Measurements from ENCODE around the gene DACH1.

Gene DACH1

GRCh38 chr13:71602344-71602743 is 264.7 kb downstream of the DACH1 start:
- Histone ChIP-seq H3K79me1 (replicated peaks; ENCODE audit: low read length, poor library complexity, severe bottlenecking) (no peaks in the 10 kb centered on the region), H3K23ac (ENCODE audit: low read length in 2 of 2) (no peak overlapping the region), H3K4me2 (ENCODE audit: low read length, poor library complexity, severe bottlenecking) (no peak overlapping the region), H2AK5ac (ENCODE audit: low read length, severe bottlenecking) (no peak overlapping the region), H3K4me1 (ENCODE audit: control insufficient read depth, insufficient read depth, low read depth, low read length) (no peaks in the 10 kb centered on the region), H3K9me3 (ENCODE audit: control insufficient read depth, low read length) (no peaks in the 10 kb centered on the region), H3K14ac (ENCODE audit: low read length in 2 of 2) (no peak overlapping the region), H2BK5ac (ENCODE audit: low read depth, low read length, poor library complexity, severe bottlenecking) (no peak overlapping the region), H4K8ac (ENCODE audit: low read length) (no peak overlapping the region), H3K27ac (ENCODE audit: low read length, poor library complexity, severe bottlenecking) (no peak overlapping the region), H2AFZ (ENCODE audit: low read depth, low read length) (no peak overlapping the region), H3K18ac (ENCODE audit: low read depth in 1 of 2, low read length in 2 of 2) (no peak overlapping the region), H2BK15ac (ENCODE audit: low read depth, poor library complexity, severe bottlenecking) (no peak overlapping the region), H3K4me3 (ENCODE audit: insufficient read depth in 1 of 2, low read depth in 1 of 2, low read length in 2 of 2) (no peak overlapping the region), H3K27me3 (ENCODE audit: control insufficient read depth in 1 of 2, insufficient read depth in 1 of 2, low read length in 2 of 2) (no peaks in the 10 kb centered on the region), H3K9ac (ENCODE audit: low read length) (no peak overlapping the region), H2BK12ac (ENCODE audit: low read length in 2 of 2) (no peak overlapping the region), H3K36me3 (ENCODE audit: control insufficient read depth in 1 of 2, insufficient read depth in 2 of 2, low read depth in 1 of 2, low read length in 2 of 2) (no peaks in the 10 kb centered on the region), H4K91ac (ENCODE audit: low read length) (no peak overlapping the region), H3K4ac (ENCODE audit: low read depth in 1 of 2, low read length in 2 of 2) (no peak overlapping the region), H2BK120ac (ENCODE audit: low read depth, low read length) (no peak overlapping the region)
- no peak for DNase-seq
- 76% methylated on average over 3 of the region's 3 CpGs for WGBS

GRCh38 chr13:71597150-71597549 is 269.9 kb downstream of the DACH1 start:
- Histone ChIP-seq H3K4me1 (ENCODE audit: control insufficient read depth, insufficient read depth, low read depth, low read length) (no peaks in the 10 kb centered on the region), H2BK15ac (ENCODE audit: low read depth, poor library complexity, severe bottlenecking) (no peak overlapping the region), H3K79me1 (replicated peaks; ENCODE audit: low read length, poor library complexity, severe bottlenecking) (no peaks in the 10 kb centered on the region), H3K4me2 (ENCODE audit: low read length, poor library complexity, severe bottlenecking) (no peak overlapping the region), H4K8ac (ENCODE audit: low read length) (no peak overlapping the region), H2BK5ac (ENCODE audit: low read depth, low read length, poor library complexity, severe bottlenecking) (no peak overlapping the region), H4K91ac (ENCODE audit: low read length) (no peak overlapping the region), H3K4ac (ENCODE audit: low read depth in 1 of 2, low read length in 2 of 2) (no peak overlapping the region), H2AFZ (ENCODE audit: low read depth, low read length) (no peak overlapping the region), H3K36me3 (ENCODE audit: control insufficient read depth in 1 of 2, insufficient read depth in 2 of 2, low read depth in 1 of 2, low read length in 2 of 2) (no peaks in the 10 kb centered on the region), H2BK120ac (ENCODE audit: low read depth, low read length) (no peak overlapping the region), H3K9me3 (ENCODE audit: control insufficient read depth, low read length) (no peaks in the 10 kb centered on the region), H3K23ac (ENCODE audit: low read length in 2 of 2) (no peak overlapping the region), H2AK5ac (ENCODE audit: low read length, severe bottlenecking) (no peak overlapping the region), H3K27ac (ENCODE audit: low read length, poor library complexity, severe bottlenecking) (no peak overlapping the region), H3K27me3 (ENCODE audit: control insufficient read depth in 1 of 2, insufficient read depth in 1 of 2, low read length in 2 of 2) (no peaks in the 10 kb centered on the region), H3K14ac (ENCODE audit: low read length in 2 of 2) (no peak overlapping the region), H2BK12ac (ENCODE audit: low read length in 2 of 2) (no peak overlapping the region), H3K18ac (ENCODE audit: low read depth in 1 of 2, low read length in 2 of 2) (no peak overlapping the region), H3K9ac (ENCODE audit: low read length) (no peak overlapping the region), H3K4me3 (ENCODE audit: insufficient read depth in 1 of 2, low read depth in 1 of 2, low read length in 2 of 2) (no peak overlapping the region)
- no peak for DNase-seq
- no CpG with 5 or more reads among the region's 1 CpG for WGBS

GRCh38 chr13:71596116-71596515 is 270.9 kb downstream of the DACH1 start:
- Histone ChIP-seq H2AFZ (ENCODE audit: low read depth, low read length) (no peak overlapping the region), H3K4ac (ENCODE audit: low read depth in 1 of 2, low read length in 2 of 2) (no peak overlapping the region), H4K8ac (ENCODE audit: low read length) (no peak overlapping the region), H3K9me3 (ENCODE audit: control insufficient read depth, low read length) (no peaks in the 10 kb centered on the region), H2BK12ac (ENCODE audit: low read length in 2 of 2) (no peak overlapping the region), H2AK5ac (ENCODE audit: low read length, severe bottlenecking) (no peak overlapping the region), H3K9ac (ENCODE audit: low read length) (no peak overlapping the region), H3K23ac (ENCODE audit: low read length in 2 of 2) (no peak overlapping the region), H2BK120ac (ENCODE audit: low read depth, low read length) (no peak overlapping the region), H3K79me1 (replicated peaks; ENCODE audit: low read length, poor library complexity, severe bottlenecking) (no peaks in the 10 kb centered on the region), H3K36me3 (ENCODE audit: control insufficient read depth in 1 of 2, insufficient read depth in 2 of 2, low read depth in 1 of 2, low read length in 2 of 2) (no peaks in the 10 kb centered on the region), H3K14ac (ENCODE audit: low read length in 2 of 2) (no peak overlapping the region), H2BK15ac (ENCODE audit: low read depth, poor library complexity, severe bottlenecking) (no peak overlapping the region), H3K27ac (ENCODE audit: low read length, poor library complexity, severe bottlenecking) (no peak overlapping the region), H2BK5ac (ENCODE audit: low read depth, low read length, poor library complexity, severe bottlenecking) (no peak overlapping the region), H3K4me1 (ENCODE audit: control insufficient read depth, insufficient read depth, low read depth, low read length) (no peaks in the 10 kb centered on the region), H3K18ac (ENCODE audit: low read depth in 1 of 2, low read length in 2 of 2) (no peak overlapping the region), H3K4me3 (ENCODE audit: insufficient read depth in 1 of 2, low read depth in 1 of 2, low read length in 2 of 2) (no peak overlapping the region), H3K4me2 (ENCODE audit: low read length, poor library complexity, severe bottlenecking) (no peak overlapping the region), H3K27me3 (ENCODE audit: control insufficient read depth in 1 of 2, insufficient read depth in 1 of 2, low read length in 2 of 2) (no peaks in the 10 kb centered on the region), H4K91ac (ENCODE audit: low read length) (no peak overlapping the region)
- no peak for DNase-seq
- 89% methylated on average over 3 of the region's 3 CpGs for WGBS

DNA sequence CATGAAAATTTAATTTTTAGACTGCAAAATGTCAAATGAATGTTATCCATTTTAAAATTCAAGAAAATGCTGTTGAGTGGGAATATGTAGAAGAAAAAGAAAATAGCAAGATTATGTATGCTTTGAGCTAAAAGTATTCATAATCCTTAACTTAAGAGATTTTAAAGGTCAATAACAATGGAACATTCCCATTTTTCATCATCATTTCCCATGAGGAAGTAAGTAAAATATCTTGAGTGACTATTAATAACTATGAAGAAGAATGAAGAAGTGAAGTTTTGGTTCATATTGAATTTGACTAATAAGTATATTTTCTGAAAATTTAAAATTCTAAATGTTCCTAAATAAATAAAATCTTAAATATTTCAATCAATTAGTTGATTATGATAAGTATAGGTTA is 273.4 kb downstream of the DACH1 start:
- H4K8ac ChIP-seq (ENCODE audit: low read length), result no peak overlapping the region
- no peak overlapping the region for H2AK5ac ChIP-seq (ENCODE audit: low read length, severe bottlenecking)
- no peaks in the 10 kb centered on the region for H3K79me1 ChIP-seq (replicated peaks; ENCODE audit: low read length, poor library complexity, severe bottlenecking)
- no peak overlapping the region for H3K4me3 ChIP-seq (ENCODE audit: insufficient read depth in 1 of 2, low read depth in 1 of 2, low read length in 2 of 2)
- H3K9ac ChIP-seq (ENCODE audit: low read length), result no peak overlapping the region
- no peaks in the 10 kb centered on the region for H3K4me1 ChIP-seq (ENCODE audit: control insufficient read depth, insufficient read depth, low read depth, low read length)
- no peak overlapping the region for H3K14ac ChIP-seq (ENCODE audit: low read length in 2 of 2)
- H4K91ac ChIP-seq (ENCODE audit: low read length), result no peak overlapping the region
- H3K23ac ChIP-seq (ENCODE audit: low read length in 2 of 2), result no peak overlapping the region
- H3K36me3 ChIP-seq (ENCODE audit: control insufficient read depth in 1 of 2, insufficient read depth in 2 of 2, low read depth in 1 of 2, low read length in 2 of 2), result no peaks in the 10 kb centered on the region
- H3K9me3 ChIP-seq (ENCODE audit: control insufficient read depth, low read length), result no peaks in the 10 kb centered on the region
- no peaks in the 10 kb centered on the region for H3K27me3 ChIP-seq (ENCODE audit: control insufficient read depth in 1 of 2, insufficient read depth in 1 of 2, low read length in 2 of 2)
- no peak for DNase-seq
- no peak overlapping the region for H2BK120ac ChIP-seq (ENCODE audit: low read depth, low read length)
- no peak overlapping the region for H2BK5ac ChIP-seq (ENCODE audit: low read depth, low read length, poor library complexity, severe bottlenecking)
- no peak overlapping the region for H2AFZ ChIP-seq (ENCODE audit: low read depth, low read length)
- H2BK15ac ChIP-seq (ENCODE audit: low read depth, poor library complexity, severe bottlenecking), result no peak overlapping the region
- H2BK12ac ChIP-seq (ENCODE audit: low read length in 2 of 2), result no peak overlapping the region
- H3K4me2 ChIP-seq (ENCODE audit: low read length, poor library complexity, severe bottlenecking), result no peak overlapping the region
- no peak overlapping the region for H3K4ac ChIP-seq (ENCODE audit: low read depth in 1 of 2, low read length in 2 of 2)
- H3K18ac ChIP-seq (ENCODE audit: low read depth in 1 of 2, low read length in 2 of 2), result no peak overlapping the region
- no peak overlapping the region for H3K27ac ChIP-seq (ENCODE audit: low read length, poor library complexity, severe bottlenecking)

All from mesenchymal stem cell (in vitro differentiated cells and primary cell).